Caco-2 (cell line): Measurements from ENCODE around the gene KLHL8. TPM values are rescaled to one million over a fixed set of nuclear protein-coding genes. Genes with fewer than 3 reads are reported as not detected.

Source experiments
- BruUV-seq: library from RNA; stranded (reverse); fragments of 400-500 nt; replicated peaks from 2 replicates; lab custom pipeline; 2021; lab: Mats Ljungman, UMichigan
- CTCF ChIA-PET: fragments of 300-600 bp; sonication (Branson Sonifier 250); formaldehyde crosslinking; loops from one replicate; lab custom pipeline; 2022; ENCODE audit warnings: antibody characterized with exemption; lab: Charles Lee
- POLR2A ChIA-PET: fragments of 300-600 bp; sonication (Branson Sonifier 250); formaldehyde crosslinking; loops from one replicate; lab custom pipeline; 2022; ENCODE audit warnings: antibody characterized with exemption; lab: Charles Lee
- DNase-seq, 2 experiments: peaks; one replicate each; pipeline versions ENCODE4 v3.0.0 to v3.0.0-alpha.2; 2020 to 2022
- H3K27me3 ChIP-seq: replicated peaks from 2 replicates; pipeline ENCODE4 v1.6.0; 2011; ENCODE audit warnings: low read length; ENCODE audit not compliant: control insufficient read depth, insufficient read depth
- H3K36me3 ChIP-seq: 2 replicates; pipeline ENCODE4 v1.5.1; 2011; ENCODE audit warnings: low read length; ENCODE audit not compliant: control insufficient read depth, insufficient read depth
- H3K4me1 ChIP-seq: fragments of 250-450 bp; sonication (Bioruptor Pico); 2 replicates; pipeline ENCODE4 v1.5.1; 2020; ENCODE audit warnings: mild to moderate bottlenecking
- H3K4me3 ChIP-seq: 2 replicates; pipeline ENCODE4 v1.5.1; 2011; ENCODE audit warnings: low read depth, mild to moderate bottlenecking, control low read depth, low read length
- H3K9me3 ChIP-seq: fragments of 250-450 bp; sonication (Bioruptor Pico); 2 replicates; pipeline ENCODE4 v1.5.1; 2020; ENCODE audit warnings: mild to moderate bottlenecking, moderate library complexity
- H3K27ac Mint-ChIP-seq: one replicate; pipeline ENCODE4 v1.8.0; 2022; ENCODE audit warnings: mixed read lengths; ENCODE audit not compliant: unreplicated experiment
- H3K27me3 Mint-ChIP-seq: one replicate; pipeline ENCODE4 v1.8.0; 2022; ENCODE audit warnings: mixed read lengths; ENCODE audit not compliant: insufficient read depth, unreplicated experiment
- H3K36me3 Mint-ChIP-seq: one replicate; pipeline ENCODE4 v1.8.0; 2022; ENCODE audit warnings: mild to moderate bottlenecking, mixed read lengths; ENCODE audit not compliant: insufficient read depth, unreplicated experiment
- H3K4me1 Mint-ChIP-seq: one replicate; pipeline ENCODE4 v1.8.0; 2022; ENCODE audit warnings: low read depth, mixed read lengths; ENCODE audit not compliant: unreplicated experiment
- H3K4me3 Mint-ChIP-seq: one replicate; pipeline ENCODE4 v1.8.0; 2022; ENCODE audit warnings: mild to moderate bottlenecking, moderate library complexity, mixed read lengths; ENCODE audit not compliant: unreplicated experiment
- H3K9me3 Mint-ChIP-seq: one replicate; pipeline ENCODE4 v1.8.0; 2022; ENCODE audit warnings: mixed read lengths; ENCODE audit not compliant: unreplicated experiment
- CTCF ChIP-seq, 2 experiments: fragments of 200-600 bp in 1 of 2; IDR thresholded peaks; 1 replicate in 1 of 2; 2 replicates in 1 of 2; pipeline versions ENCODE4 v1.5.1 to v1.8.0; 2011 to 2022; ENCODE audit warnings: antibody characterized with exemption in 1 of 2, control low read depth in 1 of 2, inconsistent platforms in 1 of 2, low read depth in 1 of 2, low read length in 1 of 2, mild to moderate bottlenecking in 1 of 2, moderate library complexity in 1 of 2; ENCODE audit not compliant: insufficient read depth in 1 of 2, severe bottlenecking in 1 of 2, unreplicated experiment in 1 of 2
- intact Hi-C: fragments of 100-400 bp; cut with micrococcal nuclease; formaldehyde crosslinking; loops from one replicate; pipeline ENCODE4 v1.10.0; 2022; ENCODE audit not compliant: unreplicated experiment
- total RNA-seq: library from RNA; stranded (reverse); gene quantifications from 2 replicates; pipeline ENCODE4 v1.2.3, GENCODE V29; 2022

The KLHL8 gene
- total RNA-seq, 1 experiment from 2014 or later = 27.7 TPM

GRCh38 chr4:87185146-87185870 lies 35.1 kb downstream of the KLHL8 start:
- CTCF ChIA-PET = interaction anchor here (0.6 to 1.2 kb wide), 2 partner anchors 34 kb away, joined by 3 read pairs; no protein-coding TSS in a partner anchor
- no peak overlapping the region for H3K4me3 ChIP-seq
- Mint-ChIP-seq H3K4me1 (peaks cover 12% of the 10 kb centered on the region), H3K27ac (no peak overlapping the region), H3K36me3 (peaks cover 6% of the 10 kb centered on the region), H3K27me3 (no peaks in the 10 kb centered on the region), H3K4me3 (no peak overlapping the region), H3K9me3 (no peaks in the 10 kb centered on the region)
- H3K9me3 ChIP-seq = no peaks in the 10 kb centered on the region
- POLR2A ChIA-PET = no interaction called here
- DNase-seq = no peak
- BruUV-seq = no TSS peak
- no peak for TF ChIP-seq CTCF (IDR thresholded peaks at IDR 0.05; ENCODE audit: insufficient read depth in 1 of 2, low read depth in 1 of 2, low read length in 1 of 2, severe bottlenecking in 1 of 2, unreplicated experiment in 1 of 2)
- intact Hi-C loops = no loop called here
- no peaks in the 10 kb centered on the region for H3K4me1 ChIP-seq
- H3K36me3 ChIP-seq = peaks cover 2% of the 10 kb centered on the region; the same call in 1 of the 2 replicates
- H3K27me3 ChIP-seq = no peaks in the 10 kb centered on the region

DNA sequence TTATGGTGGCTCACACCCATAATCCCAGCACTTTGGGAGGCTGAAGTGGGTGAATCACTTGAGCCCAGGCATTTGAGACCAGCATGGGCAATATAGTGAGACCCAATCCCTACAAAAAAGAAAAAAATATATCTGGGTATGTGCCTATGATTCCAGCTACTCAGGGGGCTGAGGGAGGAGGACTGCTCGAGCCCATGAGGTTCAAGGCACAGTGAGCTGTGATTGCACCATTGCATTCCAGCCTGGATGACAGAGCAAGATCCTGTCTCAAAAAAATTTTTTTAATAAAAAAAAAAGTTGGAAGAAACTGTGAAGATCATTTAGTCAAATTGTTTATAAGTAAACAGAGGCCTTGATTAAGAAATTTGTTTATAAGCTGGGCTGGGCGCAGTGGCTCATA lies 39.7 kb downstream of the KLHL8 start:
- no peak overlapping the region for H3K4me3 Mint-ChIP-seq
- no peaks in the 10 kb centered on the region for H3K27me3 Mint-ChIP-seq
- no peaks in the 10 kb centered on the region for H3K4me1 ChIP-seq
- no peak overlapping the region for H3K4me3 ChIP-seq
- peaks cover 5% of the 10 kb centered on the region for H3K4me1 Mint-ChIP-seq
- no peak for DNase-seq
- no peak for TF ChIP-seq CTCF (IDR thresholded peaks at IDR 0.05; ENCODE audit: insufficient read depth in 1 of 2, low read depth in 1 of 2, low read length in 1 of 2, severe bottlenecking in 1 of 2, unreplicated experiment in 1 of 2)
- BruUV-seq = no TSS peak
- H3K27me3 ChIP-seq = no peaks in the 10 kb centered on the region
- H3K36me3 Mint-ChIP-seq = peaks cover 18% of the 10 kb centered on the region
- intact Hi-C loops = no loop called here
- H3K9me3 Mint-ChIP-seq = no peaks in the 10 kb centered on the region
- ChIA-PET POLR2A (interaction anchor here (0.5 kb wide), 1 partner anchor 288 kb away, joined by 3 read pairs; no protein-coding TSS in a partner anchor), CTCF (no interaction called here)
- no peaks in the 10 kb centered on the region for H3K9me3 ChIP-seq
- peaks cover 2% of the 10 kb centered on the region; the same call in 1 of the 2 replicates for H3K36me3 ChIP-seq
- no peak overlapping the region for H3K27ac Mint-ChIP-seq

DNA sequence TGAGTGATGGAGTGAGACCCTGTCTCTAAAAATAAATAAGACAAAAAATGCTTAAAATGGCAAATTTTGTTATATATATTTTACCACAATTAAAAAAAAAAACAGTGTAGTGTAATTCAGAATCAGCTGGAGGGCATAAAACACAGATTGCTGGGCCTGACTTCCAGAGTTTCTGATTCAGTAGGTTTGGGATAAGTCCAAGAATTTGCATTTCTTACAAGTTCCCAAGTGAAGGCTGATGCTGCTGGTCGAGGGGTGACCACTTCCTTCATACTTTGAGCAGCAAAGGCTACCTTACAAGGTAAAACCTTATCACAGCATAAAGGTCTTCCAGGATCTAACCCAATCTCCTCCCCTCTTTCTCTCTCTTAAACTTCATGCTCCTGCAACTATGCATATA lies 40.7 kb downstream of the KLHL8 start:
- H3K4me3 ChIP-seq = no peak overlapping the region
- TF ChIP-seq CTCF (IDR thresholded peaks at IDR 0.05; ENCODE audit: insufficient read depth in 1 of 2, low read depth in 1 of 2, low read length in 1 of 2, severe bottlenecking in 1 of 2, unreplicated experiment in 1 of 2) = no peak
- H3K27ac Mint-ChIP-seq = no peak overlapping the region
- ChIA-PET POLR2A (no interaction called here), CTCF (no interaction called here)
- H3K9me3 Mint-ChIP-seq = no peaks in the 10 kb centered on the region
- DNase-seq = no peak
- H3K36me3 Mint-ChIP-seq = peaks cover 24% of the 10 kb centered on the region
- no peaks in the 10 kb centered on the region; the same call in 1 of the 2 replicates for H3K36me3 ChIP-seq
- H3K27me3 ChIP-seq = no peaks in the 10 kb centered on the region
- intact Hi-C loops = no loop called here
- peaks cover 5% of the 10 kb centered on the region for H3K4me1 Mint-ChIP-seq
- H3K27me3 Mint-ChIP-seq = no peaks in the 10 kb centered on the region
- BruUV-seq = no TSS peak
- no peaks in the 10 kb centered on the region for H3K4me1 ChIP-seq
- no peaks in the 10 kb centered on the region for H3K9me3 ChIP-seq
- no peak overlapping the region for H3K4me3 Mint-ChIP-seq
